PFSK-1 (cell line): ENCODE data around the gene FAM120B.

ENCODE experiments used
- SIN3A ChIP-seq: IDR thresholded peaks from 2 replicates; pipeline ENCODE4 v1.6.1; 2012; ENCODE audit warnings: mild to moderate bottlenecking, low read length, moderate library complexity, borderline replicate concordance; ENCODE audit not compliant: insufficient read depth
- TF ChIP-seq, protein P1 (sequence below), 2 experiments: IDR thresholded peaks; 2 replicates each; pipeline versions ENCODE4 v1.6.1 to v1.8.0; 2011 to 2012; ENCODE audit warnings: low read depth in 2 of 2, low read length in 2 of 2, control low read depth in 1 of 2, inconsistent platforms in 1 of 2, mild to moderate bottlenecking in 1 of 2, moderate library complexity in 1 of 2; ENCODE audit not compliant: insufficient read depth in 1 of 2

DNA sequence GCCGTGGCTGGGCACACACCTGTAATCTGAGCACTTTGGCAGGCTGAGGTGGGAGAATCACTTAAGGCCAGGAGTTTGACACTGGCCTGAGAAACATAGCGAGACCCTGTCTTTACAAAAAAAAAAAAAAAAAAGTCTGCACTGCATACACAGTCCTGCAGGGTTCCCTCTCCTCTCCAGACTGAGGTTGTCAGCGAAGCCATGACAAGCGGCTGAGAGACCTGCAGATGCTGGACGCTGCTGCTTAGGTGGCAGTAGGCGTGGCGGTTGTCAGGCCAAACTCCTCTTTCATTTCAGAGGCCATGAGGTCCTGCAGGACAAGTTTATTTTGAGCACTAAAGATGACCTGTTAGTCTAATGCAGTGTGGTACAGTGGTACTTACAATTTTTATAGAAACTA is 86.5 kb downstream of the FAM120B start:
- no peak for TF ChIP-seq SIN3A
- TF ChIP-seq, protein P1, sequence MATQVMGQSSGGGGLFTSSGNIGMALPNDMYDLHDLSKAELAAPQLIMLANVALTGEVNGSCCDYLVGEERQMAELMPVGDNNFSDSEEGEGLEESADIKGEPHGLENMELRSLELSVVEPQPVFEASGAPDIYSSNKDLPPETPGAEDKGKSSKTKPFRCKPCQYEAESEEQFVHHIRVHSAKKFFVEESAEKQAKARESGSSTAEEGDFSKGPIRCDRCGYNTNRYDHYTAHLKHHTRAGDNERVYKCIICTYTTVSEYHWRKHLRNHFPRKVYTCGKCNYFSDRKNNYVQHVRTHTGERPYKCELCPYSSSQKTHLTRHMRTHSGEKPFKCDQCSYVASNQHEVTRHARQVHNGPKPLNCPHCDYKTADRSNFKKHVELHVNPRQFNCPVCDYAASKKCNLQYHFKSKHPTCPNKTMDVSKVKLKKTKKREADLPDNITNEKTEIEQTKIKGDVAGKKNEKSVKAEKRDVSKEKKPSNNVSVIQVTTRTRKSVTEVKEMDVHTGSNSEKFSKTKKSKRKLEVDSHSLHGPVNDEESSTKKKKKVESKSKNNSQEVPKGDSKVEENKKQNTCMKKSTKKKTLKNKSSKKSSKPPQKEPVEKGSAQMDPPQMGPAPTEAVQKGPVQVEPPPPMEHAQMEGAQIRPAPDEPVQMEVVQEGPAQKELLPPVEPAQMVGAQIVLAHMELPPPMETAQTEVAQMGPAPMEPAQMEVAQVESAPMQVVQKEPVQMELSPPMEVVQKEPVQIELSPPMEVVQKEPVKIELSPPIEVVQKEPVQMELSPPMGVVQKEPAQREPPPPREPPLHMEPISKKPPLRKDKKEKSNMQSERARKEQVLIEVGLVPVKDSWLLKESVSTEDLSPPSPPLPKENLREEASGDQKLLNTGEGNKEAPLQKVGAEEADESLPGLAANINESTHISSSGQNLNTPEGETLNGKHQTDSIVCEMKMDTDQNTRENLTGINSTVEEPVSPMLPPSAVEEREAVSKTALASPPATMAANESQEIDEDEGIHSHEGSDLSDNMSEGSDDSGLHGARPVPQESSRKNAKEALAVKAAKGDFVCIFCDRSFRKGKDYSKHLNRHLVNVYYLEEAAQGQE (IDR thresholded peaks at IDR 0.05; ENCODE audit: insufficient read depth in 1 of 2, low read depth in 2 of 2, low read length in 2 of 2) = no peak
